Activated naive CD4-positive, alpha-beta T cell treated with anti-CD3 and anti-CD28 coated beads, Interleukin-2, amount 50 U/mL, for 72 hours (primary cell): ENCODE measurements around the gene TPSB2. TPM values are rescaled to one million over a fixed set of nuclear protein-coding genes. Genes with fewer than 3 reads are reported as not detected.
"Not testable (repeated sequence)": the region's sequence is repeated elsewhere in the genome, so short reads cannot be mapped to it uniquely, and the experiment has no call there.

Experiments used
- ATAC-seq, 2 donors: fragments of 150-1000 bp; cut with Tn5 transposase; 2 replicates each; pipeline ENCODE4 v1.10.0; 2021; ENCODE audit warnings: mild to moderate bottlenecking in 2 of 2, moderate library complexity in 2 of 2
- DNase-seq, 2 donors: peaks; one replicate each; pipeline ENCODE4 v3.0.0; 2021 to 2022; ENCODE audit warnings: low spot score in 2 of 2
- H3K27ac Mint-ChIP-seq, 2 donors: one replicate each; pipeline ENCODE4 v1.8.0; 2022; ENCODE audit warnings: mild to moderate bottlenecking in 2 of 2, mixed read lengths in 2 of 2
- H3K36me3 Mint-ChIP-seq, 2 donors: one replicate each; pipeline ENCODE4 v1.8.0; 2022; ENCODE audit warnings: mixed read lengths in 2 of 2
- H3K9me3 Mint-ChIP-seq, 2 donors: one replicate each; pipeline ENCODE4 v1.8.0; 2022; ENCODE audit warnings: mixed read lengths in 2 of 2
- total RNA-seq, 2 donors: library from RNA; stranded (reverse); gene quantifications; one replicate each; pipeline ENCODE4 v1.2.3, GENCODE V29; 2022

Gene TPSB2
- total RNA-seq, 2 donors from 2014 or later = 1.3 TPM; not detected in 1

DNA sequence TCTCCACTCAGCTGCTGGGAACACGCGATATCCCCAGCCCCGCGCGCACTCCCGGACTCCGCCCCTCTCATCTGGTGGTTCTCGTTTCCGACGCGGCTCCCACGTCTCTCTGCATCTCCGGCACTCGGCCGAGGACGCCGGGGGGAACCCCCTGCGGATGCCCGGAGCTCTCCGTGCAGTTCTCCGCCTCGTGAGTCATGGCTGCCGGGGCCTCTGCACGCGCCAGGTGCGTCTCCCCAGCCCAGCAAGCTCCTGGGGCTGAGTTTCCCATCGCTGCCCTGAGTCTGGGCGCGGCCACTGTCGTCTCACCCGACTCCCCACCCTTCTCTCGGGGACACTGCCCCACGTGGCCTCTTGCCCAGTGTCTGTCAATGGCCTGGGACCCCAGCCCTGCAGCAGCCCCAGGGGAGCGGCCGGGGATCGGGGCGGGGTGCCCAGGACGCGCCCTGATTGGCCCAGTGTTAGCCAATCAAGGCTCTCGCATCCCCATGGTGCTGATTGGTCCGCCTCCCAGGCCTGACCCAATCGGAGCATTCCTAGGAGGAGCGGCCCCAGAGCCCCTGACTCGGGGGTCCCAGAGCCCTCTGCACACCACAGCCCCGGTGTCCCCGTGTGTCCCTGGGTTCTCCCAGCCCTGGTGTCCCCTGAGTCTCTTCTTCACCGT is 23.8 kb upstream of the TPSB2 start:
- not testable (repeated sequence) for H3K36me3 Mint-ChIP-seq, DNase-seq, H3K9me3 Mint-ChIP-seq, H3K27ac Mint-ChIP-seq
- ATAC-seq = peak; percentile 56 to 61

DNA sequence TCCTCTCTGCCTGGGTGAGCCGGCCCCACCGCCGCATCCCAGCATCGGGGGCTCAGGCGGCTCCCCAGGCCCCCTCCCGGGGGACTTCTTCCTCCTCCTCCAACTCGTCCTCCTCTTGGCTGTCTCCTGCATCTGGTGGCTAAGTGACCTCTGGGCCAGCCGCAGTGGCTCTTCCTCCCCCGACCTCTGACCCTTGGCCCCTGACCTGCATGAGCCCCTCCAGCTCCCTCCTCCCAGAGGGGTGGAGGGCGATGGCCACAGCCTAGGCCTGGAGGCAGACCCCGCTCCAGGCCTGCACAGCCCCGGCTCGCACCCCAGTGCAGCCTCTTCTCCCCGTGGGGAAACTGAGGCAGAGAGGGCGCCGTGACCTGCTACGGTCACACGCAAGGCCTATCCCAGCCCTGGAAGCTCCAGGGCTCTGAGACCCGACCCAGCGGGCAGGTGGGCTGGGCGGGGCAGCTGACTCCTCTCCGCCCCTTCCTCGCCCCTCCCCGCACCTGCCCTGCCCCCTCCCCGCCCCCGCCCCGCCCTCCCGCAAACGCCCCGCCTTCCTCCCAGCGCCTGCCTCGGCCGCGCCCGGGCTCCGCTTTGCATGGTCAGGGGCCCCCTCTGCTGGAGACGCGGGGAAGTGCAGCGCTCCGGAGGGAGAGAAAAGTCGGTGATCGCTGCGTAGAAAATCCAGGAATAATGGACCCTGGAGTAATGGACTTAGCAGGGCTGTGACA is 19.2 kb upstream of the TPSB2 start:
- H3K9me3 Mint-ChIP-seq, DNase-seq, H3K36me3 Mint-ChIP-seq, H3K27ac Mint-ChIP-seq: not testable (repeated sequence)
- ATAC-seq = peak; percentile 36 to 67

DNA sequence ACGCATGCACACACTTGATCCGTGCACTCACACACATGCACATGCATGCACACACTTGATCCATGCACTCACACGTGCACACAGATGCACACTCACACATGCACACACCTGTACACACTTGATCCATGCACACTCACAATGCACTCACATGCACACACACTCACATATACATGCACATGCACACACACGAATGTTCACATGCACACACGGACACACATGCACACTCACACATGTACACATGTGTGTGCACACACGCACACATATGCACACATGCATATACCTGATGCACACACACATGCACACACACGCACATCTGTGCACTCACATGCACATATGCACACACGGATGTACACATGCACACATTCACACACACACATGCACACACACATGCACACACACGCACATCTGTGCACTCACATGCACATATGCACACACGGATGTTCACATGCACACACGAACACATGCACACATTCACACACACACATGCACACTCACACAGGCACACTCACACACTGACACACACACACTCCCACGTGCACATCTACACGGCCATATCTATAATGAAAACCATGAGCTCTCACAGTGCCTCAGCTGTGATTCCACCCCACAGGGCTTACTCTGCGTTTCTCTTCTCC is 18.0 kb upstream of the TPSB2 start:
- DNase-seq, H3K9me3 Mint-ChIP-seq, H3K36me3 Mint-ChIP-seq, ATAC-seq, H3K27ac Mint-ChIP-seq: not testable (repeated sequence)

DNA sequence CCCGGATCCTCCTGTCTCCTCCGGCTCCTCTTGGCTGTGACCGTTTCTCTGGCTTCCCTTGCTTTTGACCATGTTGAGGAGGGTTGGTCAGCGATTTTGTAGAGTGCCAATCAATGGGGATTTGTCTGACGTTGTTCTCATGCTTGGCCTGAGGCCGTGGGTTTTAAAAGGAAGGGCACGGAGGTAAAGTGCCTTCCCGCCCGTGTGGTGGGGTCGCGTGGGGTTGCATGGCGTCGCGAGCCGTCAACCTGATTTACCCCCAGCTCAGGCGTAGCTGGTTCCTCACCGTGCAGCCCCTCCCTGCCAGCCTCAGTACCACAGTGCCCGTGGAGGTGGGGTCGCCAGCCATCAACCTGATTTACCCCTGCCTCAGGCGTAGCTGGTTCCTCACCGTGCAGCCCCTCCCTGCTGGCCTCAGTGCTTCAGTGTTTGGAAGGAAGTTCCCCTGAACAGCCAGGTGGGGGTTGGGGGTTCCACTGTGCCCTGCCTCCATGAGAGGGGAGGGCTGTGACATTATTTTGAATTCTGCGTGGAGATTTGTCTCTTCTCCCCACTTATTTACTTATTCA is 15.6 kb upstream of the TPSB2 start:
- Mint-ChIP-seq H3K9me3 (no peaks in the 10 kb centered on the region), H3K27ac (no peak overlapping the region), H3K36me3 (no peaks in the 10 kb centered on the region)
- no peak for ATAC-seq
- no peak for DNase-seq

DNA sequence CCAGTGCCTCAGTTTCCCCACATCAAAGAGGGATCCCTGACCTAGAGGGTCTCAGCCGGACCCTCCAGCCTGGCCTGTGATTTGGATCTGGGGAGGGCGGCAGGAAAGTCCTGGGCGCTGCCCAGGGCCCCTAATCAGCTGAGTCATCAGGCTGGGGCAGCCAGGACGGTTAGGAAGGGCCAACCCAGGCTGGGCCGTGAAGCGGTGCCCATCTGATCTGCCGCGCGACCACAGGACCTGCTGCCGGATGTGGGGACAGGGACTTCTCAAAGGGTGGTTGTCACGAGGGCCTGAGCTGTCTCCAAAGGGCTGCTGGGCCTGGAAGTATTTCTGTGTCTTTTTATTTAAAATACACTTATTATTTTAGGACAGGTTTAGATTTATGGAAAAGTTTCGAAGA is 14.9 kb upstream of the TPSB2 start:
- ATAC-seq (peak; percentile 20 to 86), DNase-seq (no peak)
- no peak overlapping the region for H3K27ac Mint-ChIP-seq
- H3K36me3 Mint-ChIP-seq = no peaks in the 10 kb centered on the region
- no peaks in the 10 kb centered on the region for H3K9me3 Mint-ChIP-seq

DNA sequence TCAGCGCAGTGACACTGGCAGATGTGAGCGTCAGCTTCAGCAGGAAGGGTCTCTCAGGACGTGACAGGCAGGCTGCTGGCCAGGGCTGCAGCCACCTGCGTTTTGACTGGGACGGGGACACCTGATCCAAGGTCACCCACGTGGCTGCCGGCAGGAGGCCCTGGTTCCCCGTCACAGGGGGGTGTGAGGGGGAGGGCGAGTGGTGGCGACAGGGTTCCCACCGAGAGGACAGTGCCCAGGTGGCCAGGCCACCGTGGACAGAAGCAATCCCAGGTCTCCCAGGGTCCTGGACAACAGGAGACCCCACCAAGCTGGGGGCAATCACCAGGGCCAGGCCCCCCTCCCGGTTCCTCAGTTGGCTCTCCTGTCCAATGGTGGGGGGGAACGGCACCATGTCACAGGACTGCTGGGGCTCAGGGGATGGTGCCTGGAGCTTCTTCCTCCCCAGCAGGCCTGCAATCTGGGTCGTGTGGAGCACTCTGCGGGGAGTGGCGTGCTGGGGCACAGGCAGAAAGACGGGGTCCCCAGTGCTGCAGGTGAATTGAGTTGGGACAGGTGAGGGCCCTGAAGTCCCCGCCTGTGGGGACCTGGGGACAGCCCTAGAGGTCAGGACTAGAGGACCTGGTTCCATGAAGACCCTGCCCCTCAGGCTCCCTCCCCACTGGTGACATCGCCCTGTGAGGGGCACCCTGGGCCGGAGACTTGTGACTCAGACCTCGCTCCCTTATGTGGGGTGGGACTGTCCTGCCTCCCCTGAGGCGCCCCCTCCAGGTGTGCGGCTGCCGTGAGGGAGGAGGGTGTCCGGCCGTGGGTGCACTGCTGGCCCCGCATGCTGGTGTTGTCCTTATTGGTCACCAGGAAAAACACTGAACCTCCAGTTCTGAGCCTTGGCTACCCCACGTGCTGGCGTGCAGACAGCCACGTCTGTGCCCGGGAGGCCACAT is 14.2 kb upstream of the TPSB2 start:
- H3K9me3 Mint-ChIP-seq, DNase-seq: not testable (repeated sequence)
- ATAC-seq = peak in 1 of 2 donors; percentile 23

DNA sequence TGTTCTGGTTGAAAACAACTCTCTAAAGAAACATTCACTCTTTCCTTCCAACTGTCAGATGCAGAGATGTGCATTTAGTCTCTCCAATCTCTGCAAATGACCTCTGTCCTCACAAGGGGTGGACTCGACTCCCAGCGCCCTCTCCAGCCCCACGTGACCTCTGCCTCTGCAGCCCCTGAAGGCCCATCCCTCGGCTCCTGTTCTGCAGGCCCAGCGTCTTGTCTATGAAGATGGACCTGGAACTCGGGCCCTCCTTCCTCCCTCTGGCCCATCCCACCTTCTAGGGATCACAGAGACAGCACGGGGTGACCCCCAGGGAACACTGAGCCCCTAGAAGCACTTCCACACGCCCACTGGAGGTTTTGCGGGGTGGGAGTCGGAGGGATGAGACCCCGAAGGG is 13.4 kb upstream of the TPSB2 start:
- H3K36me3 Mint-ChIP-seq, H3K9me3 Mint-ChIP-seq, DNase-seq, ATAC-seq: not testable (repeated sequence)
- peak overlapping the region in 1 of 2 donors; percentile 44 for H3K27ac Mint-ChIP-seq

More for the DNA sequence above, 14.2 kb upstream of the TPSB2 start:
- H3K27ac Mint-ChIP-seq, H3K36me3 Mint-ChIP-seq: not testable (repeated sequence)

DNA sequence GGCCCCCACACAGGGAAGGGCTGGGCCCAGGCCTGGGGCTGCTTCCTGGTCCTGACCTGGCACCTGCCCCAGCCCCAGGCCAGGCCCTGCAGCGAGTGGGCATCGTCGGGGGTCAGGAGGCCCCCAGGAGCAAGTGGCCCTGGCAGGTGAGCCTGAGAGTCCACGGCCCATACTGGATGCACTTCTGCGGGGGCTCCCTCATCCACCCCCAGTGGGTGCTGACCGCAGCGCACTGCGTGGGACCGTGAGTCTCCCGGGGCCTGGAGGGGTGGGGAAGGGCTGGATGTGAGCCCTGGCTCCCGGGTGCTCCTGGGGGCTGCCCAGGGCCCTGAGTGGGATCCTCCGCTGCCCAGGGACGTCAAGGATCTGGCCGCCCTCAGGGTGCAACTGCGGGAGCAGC is 11.1 kb upstream of the TPSB2 start:
- H3K36me3 Mint-ChIP-seq, ATAC-seq, H3K27ac Mint-ChIP-seq, H3K9me3 Mint-ChIP-seq, DNase-seq: not testable (repeated sequence)

DNA sequence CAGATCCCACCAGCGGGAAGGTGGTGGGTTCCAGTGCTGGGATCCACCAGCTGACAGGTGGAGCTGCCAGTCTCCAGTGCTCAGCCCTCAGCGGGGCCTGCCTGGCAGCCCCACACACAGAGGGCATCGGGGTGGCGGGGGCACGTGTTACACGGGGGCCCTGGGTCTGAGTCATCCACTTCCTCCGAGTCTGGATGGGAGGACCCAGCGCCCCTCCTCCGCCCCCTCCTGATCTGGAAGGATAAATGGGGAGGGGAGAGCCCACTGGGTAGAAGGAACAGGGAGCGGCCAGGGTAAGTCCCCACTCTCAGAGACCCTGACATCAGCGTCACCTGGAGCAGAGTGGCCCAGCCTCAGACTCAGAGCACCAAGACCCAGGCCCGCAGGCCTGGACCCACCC is 10.5 kb upstream of the TPSB2 start, which contains the start of gene TPSAB1:
Gene TPSAB1 (plus strand): TSS at position 270 of the 400 bp plus-strand sequence. CDS start 234 bp downstream, outside the sequence.
- not testable (repeated sequence) for H3K36me3 Mint-ChIP-seq, H3K27ac Mint-ChIP-seq, H3K9me3 Mint-ChIP-seq, ATAC-seq, DNase-seq

DNA sequence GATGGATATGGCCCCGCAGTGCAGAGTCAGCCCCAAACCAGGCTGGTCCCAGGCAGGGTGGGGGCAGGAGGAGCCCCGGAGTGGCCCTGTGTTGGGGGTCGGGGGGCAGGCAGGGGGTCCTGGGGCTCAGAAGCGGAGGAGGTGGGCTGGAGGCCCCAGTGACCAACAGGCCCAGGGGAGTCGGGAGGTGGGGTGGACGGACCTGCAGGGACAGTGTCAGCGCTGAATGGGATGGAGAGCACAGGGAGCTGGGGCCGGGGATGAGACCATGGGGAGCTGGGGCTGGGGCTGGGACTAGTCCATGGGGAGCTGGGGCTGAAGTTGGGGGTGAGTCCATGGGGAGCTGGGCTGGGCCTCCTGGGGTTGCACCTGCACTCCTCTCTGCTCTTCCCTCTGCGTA is 9.6 kb upstream of the TPSB2 start:
- DNase-seq, H3K36me3 Mint-ChIP-seq: not testable (repeated sequence)

DNA sequence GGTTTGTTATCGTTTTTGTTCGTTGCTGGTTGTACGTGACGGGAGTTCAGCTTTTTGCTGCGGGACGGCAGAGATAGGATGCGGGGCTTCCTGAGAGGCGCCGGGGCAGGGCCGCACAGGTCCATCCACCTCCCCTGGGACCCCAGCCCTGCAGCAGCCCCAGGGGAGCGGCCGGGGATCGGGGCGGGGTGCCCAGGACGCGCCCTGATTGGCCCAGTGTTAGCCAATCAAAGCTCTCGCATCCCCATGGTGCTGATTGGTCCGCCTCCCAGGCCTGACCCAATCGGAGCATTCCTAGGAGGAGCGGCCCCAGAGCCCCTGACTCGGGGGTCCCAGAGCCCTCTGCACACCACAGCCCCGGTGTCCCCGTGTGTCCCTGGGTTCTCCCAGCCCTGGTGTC is 8.9 kb upstream of the TPSB2 start:
- H3K36me3 Mint-ChIP-seq, H3K27ac Mint-ChIP-seq, DNase-seq, H3K9me3 Mint-ChIP-seq: not testable (repeated sequence)
- peak in 1 of 2 donors; percentile 51 for ATAC-seq

More for the DNA sequence above, 9.6 kb upstream of the TPSB2 start:
- ATAC-seq, H3K9me3 Mint-ChIP-seq, H3K27ac Mint-ChIP-seq: not testable (repeated sequence)

DNA sequence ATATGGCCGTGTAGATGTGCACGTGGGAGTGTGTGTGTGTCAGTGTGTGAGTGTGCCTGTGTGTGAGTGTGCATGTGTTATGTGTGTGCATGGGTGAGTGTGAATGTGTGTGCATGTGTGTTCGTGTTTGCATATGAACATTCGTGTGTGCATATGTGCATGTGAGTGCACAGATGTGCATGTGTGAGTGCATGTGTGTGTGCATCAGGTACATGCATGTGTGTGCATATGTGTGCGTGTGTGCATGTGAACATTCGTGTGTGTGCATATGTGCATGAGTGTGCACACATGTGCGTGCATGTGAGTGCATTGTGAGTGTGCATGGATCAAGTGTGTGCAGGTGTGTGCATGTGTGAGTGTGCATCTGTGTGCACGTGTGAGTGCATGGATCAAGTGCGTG is 8.0 kb upstream of the TPSB2 start:
- H3K27ac Mint-ChIP-seq = no peak overlapping the region
- H3K36me3 Mint-ChIP-seq = no peaks in the 10 kb centered on the region
- DNase-seq (no peak), ATAC-seq (no peak)
- H3K9me3 Mint-ChIP-seq = no peaks in the 10 kb centered on the region

DNA sequence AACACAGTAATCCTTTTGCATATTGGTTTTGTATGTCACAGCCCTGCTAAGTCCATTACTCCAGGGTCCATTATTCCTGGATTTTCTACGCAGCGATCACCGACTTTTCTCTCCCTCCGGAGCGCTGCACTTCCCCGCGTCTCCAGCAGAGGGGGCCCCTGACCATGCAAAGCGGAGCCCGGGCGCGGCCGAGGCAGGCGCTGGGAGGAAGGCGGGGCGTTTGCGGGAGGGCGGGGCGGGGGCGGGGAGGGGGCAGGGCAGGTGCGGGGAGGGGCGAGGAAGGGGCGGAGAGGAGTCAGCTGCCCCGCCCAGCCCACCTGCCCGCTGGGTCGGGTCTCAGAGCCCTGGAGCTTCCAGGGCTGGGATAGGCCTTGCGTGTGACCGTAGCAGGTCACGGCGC is 6.7 kb upstream of the TPSB2 start:
- not testable (repeated sequence) for H3K9me3 Mint-ChIP-seq, DNase-seq, H3K27ac Mint-ChIP-seq, H3K36me3 Mint-ChIP-seq
- ATAC-seq = peak; percentile 60 to 69

DNA sequence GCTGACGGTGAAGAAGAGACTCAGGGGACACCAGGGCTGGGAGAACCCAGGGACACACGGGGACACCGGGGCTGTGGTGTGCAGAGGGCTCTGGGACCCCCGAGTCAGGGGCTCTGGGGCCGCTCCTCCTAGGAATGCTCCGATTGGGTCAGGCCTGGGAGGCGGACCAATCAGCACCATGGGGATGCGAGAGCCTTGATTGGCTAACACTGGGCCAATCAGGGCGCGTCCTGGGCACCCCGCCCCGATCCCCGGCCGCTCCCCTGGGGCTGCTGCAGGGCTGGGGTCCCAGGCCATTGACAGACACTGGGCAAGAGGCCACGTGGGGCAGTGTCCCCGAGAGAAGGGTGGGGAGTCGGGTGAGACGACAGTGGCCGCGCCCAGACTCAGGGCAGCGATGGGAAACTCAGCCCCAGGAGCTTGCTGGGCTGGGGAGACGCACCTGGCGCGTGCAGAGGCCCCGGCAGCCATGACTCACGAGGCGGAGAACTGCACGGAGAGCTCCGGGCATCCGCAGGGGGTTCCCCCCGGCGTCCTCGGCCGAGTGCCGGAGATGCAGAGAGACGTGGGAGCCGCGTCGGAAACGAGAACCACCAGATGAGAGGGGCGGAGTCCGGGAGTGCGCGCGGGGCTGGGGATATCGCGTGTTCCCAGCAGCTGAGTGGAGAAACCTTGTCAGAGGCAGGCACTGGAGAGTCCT is 2.2 kb upstream of the TPSB2 start:
- DNase-seq, H3K27ac Mint-ChIP-seq, H3K36me3 Mint-ChIP-seq, H3K9me3 Mint-ChIP-seq: not testable (repeated sequence)
- ATAC-seq = peak; percentile 60 to 62

DNA sequence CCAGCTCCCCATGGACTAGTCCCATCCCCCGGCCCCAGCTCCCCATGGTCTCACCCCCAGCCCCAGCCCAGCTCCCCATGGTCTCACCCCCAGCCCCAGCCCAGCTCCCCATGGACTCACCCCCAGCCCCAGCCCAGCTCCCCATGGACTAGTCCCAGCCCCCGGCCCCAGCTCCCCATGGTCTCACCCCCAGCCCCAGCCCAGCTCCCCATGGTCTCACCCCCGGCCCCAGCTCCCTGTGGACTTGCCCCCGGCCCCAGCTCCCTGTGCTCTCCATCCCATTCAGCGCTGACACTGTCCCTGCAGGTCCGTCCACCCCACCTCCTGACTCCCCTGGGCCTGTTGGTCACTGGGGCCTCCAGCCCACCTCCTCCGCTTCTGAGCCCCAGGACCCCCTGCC is 1.3 kb upstream of the TPSB2 start:
- not testable (repeated sequence) for DNase-seq, H3K27ac Mint-ChIP-seq, ATAC-seq, H3K36me3 Mint-ChIP-seq, H3K9me3 Mint-ChIP-seq
